NT2/D1 (cell line): ENCODE measurements around the gene COA1.

ENCODE experiments used
- SUZ12 ChIP-seq: IDR thresholded peaks from 2 replicates; pipeline ENCODE4 v1.6.1; 2011; ENCODE audit not compliant: insufficient read length, insufficient read depth; ENCODE audit errors: extremely low read depth
- YY1 ChIP-seq: IDR thresholded peaks from 2 replicates; pipeline ENCODE4 v1.6.1; 2011; ENCODE audit not compliant: insufficient read length, insufficient read depth

GRCh38 chr7:43691611-43692010 is 37.7 kb downstream of the COA1 start:
- TF ChIP-seq YY1 (no peak), SUZ12 (no peak)
